Neural progenitor cell (in vitro differentiated cells): ENCODE measurements around the gene RBP4. TPM values are rescaled to one million over a fixed set of nuclear protein-coding genes. Genes with fewer than 3 reads are reported as not detected.

Experiments
- DNase-seq: peaks from one replicate; pipeline ENCODE4 v3.0.0-alpha.2; 2016; ENCODE audit warnings: low spot score
- H2AFZ ChIP-seq: fragments of 200-600 bp; sonication (generic); replicated peaks from 2 replicates; pipeline ENCODE4 v1.6.1; 2016; ENCODE audit warnings: antibody characterized with exemption
- H3F3A ChIP-seq: fragments of 200-600 bp; sonication (generic); 2 replicates; pipeline ENCODE4 v1.6.1; 2016; ENCODE audit warnings: antibody characterized with exemption, low read depth
- H3K27ac ChIP-seq: fragments of 200-600 bp; sonication (generic); 2 replicates; pipeline ENCODE4 v1.5.1; 2016; ENCODE audit warnings: mild to moderate bottlenecking
- H3K27me3 ChIP-seq: fragments of 200-600 bp; sonication (generic); 2 replicates; pipeline ENCODE4 v1.6.1; 2016; ENCODE audit warnings: mild to moderate bottlenecking, moderate library complexity
- H3K36me3 ChIP-seq: fragments of 200-600 bp; sonication (generic); 2 replicates; pipeline ENCODE4 v1.5.1; 2016
- H3K4me1 ChIP-seq: fragments of 200-600 bp; sonication (generic); 2 replicates; pipeline ENCODE4 v1.6.1; 2016; ENCODE audit warnings: mixed run types
- H3K4me2 ChIP-seq: fragments of 200-600 bp; sonication (generic); 2 replicates; pipeline ENCODE4 v1.6.1; 2016
- H3K4me3 ChIP-seq: fragments of 200-600 bp; sonication (generic); 2 replicates; pipeline ENCODE4 v1.5.1; 2016
- H3K79me2 ChIP-seq: fragments of 200-600 bp; sonication (generic); 2 replicates; pipeline ENCODE4 v1.6.1; 2016; ENCODE audit warnings: low read depth
- H3K9ac ChIP-seq: fragments of 200-600 bp; sonication (generic); 2 replicates; pipeline ENCODE4 v1.6.1; 2016
- H3K9me3 ChIP-seq: fragments of 200-600 bp; sonication (generic); 2 replicates; pipeline ENCODE4 v1.5.1; 2016; ENCODE audit warnings: low read depth
- H4K20me1 ChIP-seq: fragments of 200-600 bp; sonication (generic); 2 replicates; pipeline ENCODE4 v1.6.1; 2016; ENCODE audit warnings: low read depth
- H3K27ac Mint-ChIP-seq: 3 replicates; pipeline ENCODE4 v1.8.0; 2021; ENCODE audit warnings: mixed read lengths
- H3K27me3 Mint-ChIP-seq: 2 replicates; pipeline ENCODE4 v1.8.0; 2022; ENCODE audit warnings: low read depth, mild to moderate bottlenecking, inconsistent platforms, moderate library complexity, mixed read lengths; ENCODE audit not compliant: insufficient read depth
- H3K36me3 Mint-ChIP-seq: 3 replicates; pipeline ENCODE4 v1.8.0; 2021; ENCODE audit warnings: mixed read lengths
- H3K4me1 Mint-ChIP-seq: 3 replicates; pipeline ENCODE4 v1.8.0; 2021; ENCODE audit warnings: mixed read lengths
- H3K4me3 Mint-ChIP-seq: 3 replicates; pipeline ENCODE4 v1.8.0; 2021; ENCODE audit warnings: mild to moderate bottlenecking, moderate library complexity, mixed read lengths
- H3K9me3 Mint-ChIP-seq: 3 replicates; pipeline ENCODE4 v1.8.0; 2020; ENCODE audit warnings: mixed read lengths
- EZH2 ChIP-seq: fragments of 200-600 bp; sonication (generic); IDR thresholded peaks from 2 replicates; pipeline ENCODE4 v1.6.1; 2017; ENCODE audit warnings: antibody characterized with exemption, mild to moderate bottlenecking, moderate library complexity
- EZH2phosphoT487 ChIP-seq: fragments of 200-600 bp; sonication (generic); IDR thresholded peaks from 2 replicates; pipeline ENCODE4 v1.6.1; 2017; ENCODE audit warnings: antibody characterized with exemption
- total RNA-seq: library from RNA; depleted of rRNA; stranded (reverse); fragments of >200 nt; gene quantifications from 2 replicates; pipeline ENCODE4 v1.2.3, GENCODE V29; 2015; ENCODE audit warnings: low replicate concordance
- TF ChIP-seq, protein P1 (sequence below): fragments of 200-600 bp; sonication (generic); IDR thresholded peaks from 2 replicates; pipeline ENCODE4 v1.5.1; 2017; ENCODE audit warnings: antibody characterized with exemption, mild to moderate bottlenecking

Gene RBP4
- total RNA-seq, 1 donor from 2014 or later, result 0.28 TPM

DNA sequence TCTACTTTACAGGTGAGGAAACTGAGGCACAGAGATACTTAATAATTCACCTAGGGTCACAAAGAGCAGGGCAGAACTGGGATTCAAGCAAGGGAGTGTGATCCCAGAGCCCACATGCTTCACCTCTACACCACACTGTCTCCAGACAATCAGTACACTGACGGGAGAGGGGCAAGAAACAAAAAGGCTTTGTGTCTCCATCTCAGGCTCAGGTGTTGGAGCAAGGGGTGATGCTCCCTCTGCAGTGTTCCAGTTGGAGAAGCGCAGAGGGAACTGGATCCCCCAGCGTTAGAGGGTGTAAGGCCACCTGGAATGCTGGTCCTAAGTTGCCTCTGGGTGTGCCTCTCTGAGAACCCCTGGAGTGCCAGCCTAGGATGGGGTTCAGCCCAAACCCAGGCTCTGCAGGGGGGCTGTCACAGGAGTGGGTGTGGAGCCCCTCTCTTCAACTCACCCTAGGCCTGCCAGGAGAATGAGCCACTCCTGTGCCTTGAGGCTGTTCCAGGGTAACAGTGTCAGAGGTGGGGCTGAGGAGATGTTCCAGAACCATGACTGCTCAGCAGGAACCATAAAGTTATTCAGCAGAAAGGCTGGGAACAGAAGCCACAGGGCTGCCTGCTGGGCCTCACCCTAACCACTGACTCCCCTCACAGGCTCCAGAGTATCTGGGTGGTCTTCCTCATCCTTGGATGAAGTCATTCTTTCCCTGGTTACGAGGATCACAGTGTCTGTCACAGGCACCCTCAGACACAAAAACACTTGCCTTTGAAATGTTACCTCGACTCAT is 5.5 kb downstream of the RBP4 start:
- TF ChIP-seq EZH2phosphoT487 (no peak), EZH2 (no peak)
- TF ChIP-seq, protein P1, sequence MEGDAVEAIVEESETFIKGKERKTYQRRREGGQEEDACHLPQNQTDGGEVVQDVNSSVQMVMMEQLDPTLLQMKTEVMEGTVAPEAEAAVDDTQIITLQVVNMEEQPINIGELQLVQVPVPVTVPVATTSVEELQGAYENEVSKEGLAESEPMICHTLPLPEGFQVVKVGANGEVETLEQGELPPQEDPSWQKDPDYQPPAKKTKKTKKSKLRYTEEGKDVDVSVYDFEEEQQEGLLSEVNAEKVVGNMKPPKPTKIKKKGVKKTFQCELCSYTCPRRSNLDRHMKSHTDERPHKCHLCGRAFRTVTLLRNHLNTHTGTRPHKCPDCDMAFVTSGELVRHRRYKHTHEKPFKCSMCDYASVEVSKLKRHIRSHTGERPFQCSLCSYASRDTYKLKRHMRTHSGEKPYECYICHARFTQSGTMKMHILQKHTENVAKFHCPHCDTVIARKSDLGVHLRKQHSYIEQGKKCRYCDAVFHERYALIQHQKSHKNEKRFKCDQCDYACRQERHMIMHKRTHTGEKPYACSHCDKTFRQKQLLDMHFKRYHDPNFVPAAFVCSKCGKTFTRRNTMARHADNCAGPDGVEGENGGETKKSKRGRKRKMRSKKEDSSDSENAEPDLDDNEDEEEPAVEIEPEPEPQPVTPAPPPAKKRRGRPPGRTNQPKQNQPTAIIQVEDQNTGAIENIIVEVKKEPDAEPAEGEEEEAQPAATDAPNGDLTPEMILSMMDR, result no peak
- H3K27ac Mint-ChIP-seq, result no peak overlapping the region
- H4K20me1 ChIP-seq, result no peaks in the 10 kb centered on the region

DNA sequence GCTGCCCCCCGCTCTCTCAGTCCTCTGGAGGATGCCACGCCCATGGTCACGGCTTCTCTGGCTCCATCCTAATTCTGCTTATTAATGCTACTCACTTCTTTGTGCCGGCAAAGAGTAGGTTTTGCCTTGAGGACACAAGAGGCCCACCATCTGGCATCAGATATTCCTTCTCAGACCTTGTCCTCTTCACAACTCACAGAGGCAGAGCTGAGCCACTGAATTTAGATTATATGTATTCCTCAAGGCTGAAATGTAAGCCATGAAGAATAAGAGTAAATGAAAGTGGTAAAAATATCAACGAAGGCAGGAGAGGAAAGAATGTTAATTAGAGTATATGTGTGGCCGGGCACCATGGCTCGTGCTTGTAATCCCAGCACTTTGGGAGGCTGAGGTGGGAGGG is 6.5 kb downstream of the RBP4 start:
- no peak overlapping the region for H3K4me2 ChIP-seq

More for the DNA sequence above, 5.5 kb downstream of the RBP4 start:
- peaks cover 29% of the 10 kb centered on the region for H3K27me3 ChIP-seq
- peaks cover 6% of the 10 kb centered on the region for H3F3A ChIP-seq
- H3K4me1 Mint-ChIP-seq, result peaks cover 20% of the 10 kb centered on the region
- no peak overlapping the region for H2AFZ ChIP-seq
- no peak overlapping the region for H3K4me2 ChIP-seq
- H3K9me3 ChIP-seq, result no peaks in the 10 kb centered on the region
- peaks cover 2% of the 10 kb centered on the region for H3K9me3 Mint-ChIP-seq
- no peak for DNase-seq
- no peaks in the 10 kb centered on the region for H3K36me3 ChIP-seq
- no peaks in the 10 kb centered on the region for H3K79me2 ChIP-seq
- peaks cover 13% of the 10 kb centered on the region for H3K27me3 Mint-ChIP-seq
- H3K4me3 ChIP-seq, result no peak overlapping the region
- H3K9ac ChIP-seq, result no peak overlapping the region
- no peaks in the 10 kb centered on the region for H3K36me3 Mint-ChIP-seq
- no peak overlapping the region for H3K4me3 Mint-ChIP-seq
- no peak overlapping the region for H3K27ac ChIP-seq
- H3K4me1 ChIP-seq, result peaks cover 7% of the 10 kb centered on the region

DNA sequence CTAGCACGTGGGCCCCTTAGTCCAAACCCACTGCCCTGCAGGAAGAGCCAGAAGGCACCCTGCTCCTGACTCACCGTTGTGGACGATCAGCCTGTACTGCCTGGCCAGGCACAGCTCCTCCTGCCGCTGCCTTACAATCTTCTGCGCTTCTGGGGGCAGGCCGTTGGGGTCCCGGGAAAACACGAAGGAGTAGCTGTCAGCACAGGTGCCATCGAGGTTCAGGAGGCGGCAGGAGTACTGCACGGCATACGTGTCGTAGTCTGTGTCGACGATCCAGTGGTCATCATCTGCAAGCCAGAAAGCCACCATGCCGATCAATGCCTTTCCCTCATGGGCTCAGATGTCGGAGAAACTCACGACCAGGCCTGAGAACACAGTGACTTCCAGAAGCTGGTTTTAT is 7.3 kb downstream of the RBP4 start:
- H4K20me1 ChIP-seq, result no peaks in the 10 kb centered on the region
- TF ChIP-seq EZH2phosphoT487, result no peak
- TF ChIP-seq EZH2, result no peak
- TF ChIP-seq, protein P1, result no peak
- H3K9me3 ChIP-seq, result no peaks in the 10 kb centered on the region

More for the DNA sequence above, 6.5 kb downstream of the RBP4 start:
- DNase-seq, result no peak
- Mint-ChIP-seq H3K4me1 (peaks cover 20% of the 10 kb centered on the region), H3K36me3 (no peaks in the 10 kb centered on the region), H3K27ac (no peak overlapping the region), H3K27me3 (peaks cover 5% of the 10 kb centered on the region), H3K4me3 (no peak overlapping the region), H3K9me3 (no peaks in the 10 kb centered on the region)
- Histone ChIP-seq H3K27ac (no peak overlapping the region), H3K4me1 (peaks cover 7% of the 10 kb centered on the region), H3K36me3 (no peaks in the 10 kb centered on the region), H2AFZ (no peak overlapping the region), H3F3A (peaks cover under 1% of the 10 kb centered on the region), H3K27me3 (peaks cover 19% of the 10 kb centered on the region), H3K79me2 (no peaks in the 10 kb centered on the region), H3K4me3 (no peak overlapping the region), H4K20me1 (no peaks in the 10 kb centered on the region), H3K9me3 (no peaks in the 10 kb centered on the region), H3K9ac (no peak overlapping the region)
- no peak for TF ChIP-seq EZH2phosphoT487
- TF ChIP-seq, protein P1, result no peak
- TF ChIP-seq EZH2, result no peak

More for the DNA sequence above, 7.3 kb downstream of the RBP4 start:
- no peak overlapping the region for H3K27ac ChIP-seq
- H3K4me3 Mint-ChIP-seq, result peak overlapping the region; percentile 39
- H3K4me1 ChIP-seq, result peaks cover 7% of the 10 kb centered on the region
- H3K36me3 ChIP-seq, result no peaks in the 10 kb centered on the region
- H2AFZ ChIP-seq, result no peak overlapping the region
- no peaks in the 10 kb centered on the region for H3F3A ChIP-seq
- peaks cover 20% of the 10 kb centered on the region for H3K4me1 Mint-ChIP-seq
- no peak for DNase-seq
- no peak overlapping the region for H3K9ac ChIP-seq
- peak overlapping the region; percentile 23 for H3K27ac Mint-ChIP-seq
- peaks cover 11% of the 10 kb centered on the region for H3K27me3 ChIP-seq
- peaks cover 3% of the 10 kb centered on the region for H3K27me3 Mint-ChIP-seq
- no peaks in the 10 kb centered on the region for H3K9me3 Mint-ChIP-seq
- H3K79me2 ChIP-seq, result no peaks in the 10 kb centered on the region
- no peak overlapping the region for H3K4me3 ChIP-seq
- H3K4me2 ChIP-seq, result no peak overlapping the region
- no peaks in the 10 kb centered on the region for H3K36me3 Mint-ChIP-seq
